K562 (cell line): ENCODE results near the gene ACTL8. TPM values are rescaled to one million over a fixed set of nuclear protein-coding genes. Genes with fewer than 3 reads are reported as not detected.

Experiments used
- ATAC-seq: fragments of 200-7000 bp; cut with Tn5 transposase; 3 replicates; pipeline ENCODE4 v1.9.1; 2020; ENCODE audit warnings: moderate library complexity
- Bru-seq: library from RNA; stranded (reverse); fragments of 400-500 nt; gene quantifications from one replicate; lab custom pipeline; 2021; lab: Mats Ljungman, UMichigan
- BruChase-seq, 2 experiments: library from RNA; stranded (reverse); fragments of 400-500 nt; gene quantifications; one replicate each; lab custom pipeline; 2021; lab: Mats Ljungman, UMichigan
- BruUV-seq: library from RNA; stranded (reverse); fragments of 400-500 nt; replicated peaks from 2 replicates; lab custom pipeline; 2021; lab: Mats Ljungman, UMichigan
- CTCF ChIA-PET: fragments of 300-600 bp; formaldehyde crosslinking; extraction: SDS; loops from one replicate; lab custom pipeline; 2021; ENCODE audit warnings: low intra/inter-chr PET ratio; lab: Yijun Ruan, JAX
- POLR2A ChIA-PET: fragments of 300-600, 350-650 bp; sonication (Branson Sonifier 250); formaldehyde crosslinking; extraction: SDS; loops from one replicate; lab custom pipeline; 2021; ENCODE audit warnings: antibody characterized with exemption, inconsistent platforms; lab: Yijun Ruan, JAX
- DNase-seq, 4 experiments: peaks; one replicate each; pipeline versions ENCODE4 v3.0.0 to v3.0.0-alpha.2; 2011 to 2018; ENCODE audit warnings: low spot score in 3 of 4, mixed read lengths in 3 of 4; ENCODE audit errors: extremely low read depth in 1 of 4
- FAIRE-seq: peaks from 2 replicates; lab custom pipeline; 2011; peaks lifted over from hg19 to GRCh38; lab: Jason Lieb, UNC
- H2AFZ ChIP-seq: 2 replicates; pipeline ENCODE4 v1.6.0; 2011; ENCODE audit warnings: low read depth, low read length, control low read depth, inconsistent platforms
- H3K27ac ChIP-seq: fragments of 200-600 bp; 3 replicates; pipeline ENCODE4 v1.8.0; 2011; ENCODE audit warnings: low read depth, mild to moderate bottlenecking, control low read depth, inconsistent platforms, low read length, moderate library complexity, mixed read lengths; ENCODE audit errors: extremely low read depth
- H3K27me3 ChIP-seq, 2 experiments: fragments of 300-600 bp in 1 of 2; 2 replicates in 1 of 2; 3 replicates in 1 of 2; pipeline versions ENCODE4 v1.6.0 to v1.8.0; 2011; ENCODE audit warnings: inconsistent platforms in 2 of 2, low read length in 2 of 2, mild to moderate bottlenecking in 1 of 2, mixed read lengths in 1 of 2, moderate library complexity in 1 of 2; ENCODE audit not compliant: control insufficient read depth in 2 of 2, insufficient read depth in 2 of 2
- H3K36me3 ChIP-seq: fragments of 300-600 bp; 3 replicates; pipeline ENCODE4 v1.8.0; 2011; ENCODE audit warnings: mild to moderate bottlenecking, low read length, inconsistent platforms; ENCODE audit not compliant: control insufficient read depth, insufficient read depth
- H3K4me1 ChIP-seq, 2 experiments: fragments of 200-600 bp in 1 of 2; replicated peaks in 1 of 2; 2 replicates in 1 of 2; 3 replicates in 1 of 2; pipeline versions ENCODE4 v1.5.1 to v1.8.0; 2011; ENCODE audit warnings: inconsistent platforms in 2 of 2, low read length in 2 of 2, mild to moderate bottlenecking in 1 of 2, mixed read lengths in 1 of 2, moderate library complexity in 1 of 2; ENCODE audit not compliant: control insufficient read depth in 2 of 2, insufficient read depth in 2 of 2
- H3K4me2 ChIP-seq: 2 replicates; pipeline ENCODE4 v1.6.1; 2011; ENCODE audit warnings: low read length, control low read depth, inconsistent platforms, mixed read lengths; ENCODE audit not compliant: insufficient read depth
- H3K4me3 ChIP-seq: fragments of 200-600 bp; sonication (generic), shearing (Covaris generic); 2 replicates; pipeline ENCODE4 v1.5.1; 2016; ENCODE audit warnings: control low read depth, inconsistent platforms
- H3K79me2 ChIP-seq: fragments of 200-600 bp; 3 replicates; pipeline ENCODE4 v1.8.0; 2011; ENCODE audit warnings: low read length, inconsistent platforms; ENCODE audit not compliant: control insufficient read depth, insufficient read depth
- H3K9ac ChIP-seq, 2 experiments: 2 replicates each; pipeline versions ENCODE4 v1.6.0 to v1.6.1; 2011; ENCODE audit warnings: low read depth in 2 of 2, low read length in 2 of 2, control low read depth in 1 of 2, inconsistent platforms in 1 of 2, mild to moderate bottlenecking in 1 of 2, mixed read lengths in 1 of 2; ENCODE audit not compliant: insufficient read depth in 1 of 2
- H3K9me1 ChIP-seq: one replicate; pipeline ENCODE4 v1.6.0; 2011; ENCODE audit warnings: inconsistent platforms, mild to moderate bottlenecking, low read length, moderate library complexity; ENCODE audit not compliant: control insufficient read depth, insufficient read depth
- H3K9me3 ChIP-seq: replicated peaks from 2 replicates; pipeline ENCODE4 v1.5.1; 2011; ENCODE audit warnings: low read depth, low read length, inconsistent platforms; ENCODE audit not compliant: control insufficient read depth, insufficient read depth
- H4K20me1 ChIP-seq: replicated peaks from 2 replicates; pipeline ENCODE4 v1.6.1; 2011; ENCODE audit warnings: low read length, inconsistent platforms, mixed read lengths; ENCODE audit not compliant: control insufficient read depth, insufficient read depth
- BRD4 ChIP-seq: fragments of 200-600 bp; sonication (generic); IDR thresholded peaks from 2 replicates; pipeline ENCODE4 v1.6.1; 2017; ENCODE audit warnings: inconsistent platforms
- CCNT2 ChIP-seq: IDR thresholded peaks from 2 replicates; pipeline ENCODE4 v1.6.1; 2011; ENCODE audit warnings: borderline replicate concordance, low read depth, mild to moderate bottlenecking, moderate library complexity, mixed read lengths, low read length; ENCODE audit not compliant: insufficient read length; ENCODE audit errors: extremely low read depth
- DACH1 ChIP-seq: fragments of 450-650 bp; IDR thresholded peaks from 2 replicates; pipeline ENCODE4 v1.6.1; 2018; ENCODE audit not compliant: partially characterized antibody
- DIDO1 ChIP-seq: fragments of 450-650 bp; IDR thresholded peaks from 2 replicates; pipeline ENCODE4 v1.6.1; 2016; ENCODE audit warnings: low read depth, missing biosample characterization, missing genetic modification characterization
- EZH2 ChIP-seq: IDR thresholded peaks from 2 replicates; pipeline ENCODE4 v1.6.1; 2012; ENCODE audit warnings: low read depth, mild to moderate bottlenecking, inconsistent platforms, low read length, borderline replicate concordance
- HDAC8 ChIP-seq: fragments of 450-650 bp; IDR thresholded peaks from 2 replicates; pipeline ENCODE4 v1.6.1; 2016; ENCODE audit warnings: mild to moderate bottlenecking, missing genetic modification characterization, moderate library complexity, missing compliant biosample characterization
- KLF13 ChIP-seq: fragments of 450-650 bp; IDR thresholded peaks from 2 replicates; pipeline ENCODE4 v1.6.1; 2016; ENCODE audit warnings: missing genetic modification characterization, low read depth, mild to moderate bottlenecking, missing compliant biosample characterization, moderate library complexity, borderline replicate concordance
- LCOR ChIP-seq: sonication (generic); formaldehyde crosslinking; IDR thresholded peaks from 2 replicates; pipeline ENCODE4 v1.8.0; 2022; ENCODE audit warnings: mild to moderate bottlenecking, missing genetic modification reagents
- MCM7 ChIP-seq, 2 experiments: fragments of 450-650 bp; IDR thresholded peaks; 2 replicates each; pipeline ENCODE4 v1.6.1; 2016 to 2018
- RHOXF2B ChIP-seq: fragments of 250-450 bp; sonication (Bioruptor Pico); conservative IDR thresholded peaks from 2 replicates; pipeline ENCODE4 v1.5.1; 2021
- SRSF1 ChIP-seq: fragments of 200-400 bp; formaldehyde crosslinking; IDR thresholded peaks from 2 replicates; pipeline ENCODE4 v1.6.1; 2017; ENCODE audit warnings: mild to moderate bottlenecking, low read depth, low read length, moderate library complexity
- SRSF3 ChIP-seq: fragments of 200-400 bp; formaldehyde crosslinking; IDR thresholded peaks from 2 replicates; pipeline ENCODE4 v1.6.1; 2016; ENCODE audit warnings: mild to moderate bottlenecking, low read length, moderate library complexity; ENCODE audit not compliant: insufficient read depth
- TAF7 ChIP-seq: fragments of 450-650 bp; IDR thresholded peaks from 2 replicates; pipeline ENCODE4 v1.6.1; 2016; ENCODE audit warnings: missing genetic modification characterization, missing compliant biosample characterization
- WGBS: fragments of 100-300 bp; shearing (Covaris generic); methylation state at CpG from one replicate; pipeline ENCODE4 v1.1.6; 2016; ENCODE audit warnings: low coverage, mixed read lengths; ENCODE audit not compliant: insufficient coverage; ENCODE audit errors: missing lambda C conversion rate; 5-methylcytosine and 5-hydroxymethylcytosine counted together
- in situ Hi-C: fragments of 300-500 bp; cut with MboI; formaldehyde crosslinking; loops from 4 replicates; pipeline ENCODE4 v1.15.0; 2018; ENCODE audit warnings: inconsistent platforms, mixed read lengths
- intact Hi-C: fragments of 100-400 bp; cut with micrococcal nuclease; formaldehyde crosslinking; loops from 2 replicates; pipeline ENCODE4 v1.14.2; 2022
- long read RNA-seq, 3 experiments: library from polyadenylated mRNA in 2 of 3; library from RNA in 1 of 3; unstranded in 2 of 3; stranded (forward) in 1 of 3; transcript quantifications; one replicate each; pipeline ENCODE4 v2.0.0, GENCODE V29; 2019 to 2022
- polyA minus RNA-seq, 3 experiments: library from RNA; depleted of rRNA, polyadenylated mRNA; stranded (reverse); fragments of >200 nt; gene quantifications; 2 replicates each; pipeline ENCODE4 v1.2.3, GENCODE V29; 2011
- polyA plus RNA-seq, 8 experiments: library from polyadenylated mRNA; depleted of rRNA in 4 of 8; stranded (reverse) in 5 of 8; unstranded in 3 of 8; fragments of >200 nt; fragmentation: Nextera tagmentation in 2 of 8; fragmentation: Illumina TruSeq in 1 of 8; extraction: Ambion mirVana in 2 of 8; extraction: Trizol in 1 of 8; gene quantifications; 2 replicates each; pipeline versions ENCODE4 v1.2.1 to v1.2.3, GENCODE V29; 2011 to 2014; ENCODE audit warnings: inconsistent platforms in 1 of 8, missing spikeins in 1 of 8
- total RNA-seq, 7 experiments: library from RNA; depleted of rRNA in 6 of 7; stranded (reverse); fragments of >200 nt in 6 of 7; fragmentation: Illumina TruSeq in 2 of 7; extraction: Trizol in 2 of 7; gene quantifications; 2 replicates each; pipeline versions ENCODE4 v1.2.1 to v1.2.3, GENCODE V29; 2011 to 2021; ENCODE audit warnings: low replicate concordance in 1 of 7
- TF ChIP-seq, protein P1 (sequence below): fragments of 450-650 bp; IDR thresholded peaks from 2 replicates; pipeline ENCODE4 v1.6.1; 2017; ENCODE audit warnings: mild to moderate bottlenecking, moderate library complexity
- TF ChIP-seq, protein P2 (sequence below), 2 experiments: IDR thresholded peaks; 2 replicates each; pipeline ENCODE4 v1.6.1; 2011; ENCODE audit warnings: borderline replicate concordance in 1 of 2, control low read depth in 1 of 2, low read depth in 1 of 2, low read length in 1 of 2, mild to moderate bottlenecking in 1 of 2, mixed read lengths in 1 of 2, moderate library complexity in 1 of 2; ENCODE audit not compliant: insufficient read depth in 1 of 2, insufficient read length in 1 of 2, poor library complexity in 1 of 2, severe bottlenecking in 1 of 2; ENCODE audit errors: extremely low read depth in 1 of 2

ACTL8 gene, protein sequence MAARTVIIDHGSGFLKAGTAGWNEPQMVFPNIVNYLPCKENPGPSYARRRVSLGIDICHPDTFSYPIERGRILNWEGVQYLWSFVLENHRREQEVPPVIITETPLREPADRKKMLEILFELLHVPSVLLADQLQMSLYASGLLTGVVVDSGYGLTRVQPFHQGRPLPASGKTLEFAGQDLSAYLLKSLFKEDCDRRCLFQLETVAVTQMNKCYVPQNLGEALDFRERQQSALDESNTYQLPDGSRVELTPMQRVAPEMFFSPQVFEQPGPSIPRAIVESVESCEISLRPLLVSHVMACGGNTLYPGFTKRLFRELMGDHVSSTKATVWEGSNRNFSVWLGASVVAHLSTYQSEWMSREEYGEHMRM
- total RNA-seq (2011; cell fraction: chromatin; rRNA removed; ENCODE audit: low replicate concordance), result not detected in 2 replicates
- not detected in 2 replicates for total RNA-seq (2011; cell fraction: nucleolus; rRNA removed)
- not detected in 2 replicates for total RNA-seq (2011; cell fraction: nucleoplasm; rRNA removed)
- total RNA-seq (2014; rRNA removed) (3.2 and 3.3 TPM in 2 replicates), total RNA-seq (2014; rRNA removed; fragmentation: Illumina TruSeq; extraction: Trizol) (1.1 and 1.2 TPM in 2 replicates), total RNA-seq (2015; rRNA removed; fragmentation: Illumina TruSeq; extraction: Trizol) (1.0 and 2.0 TPM in 2 replicates), total RNA-seq (2021) (2.1 and 2.7 TPM in 2 replicates), polyA plus RNA-seq (2011; rRNA removed) (0.57 and 0.88 TPM in 2 replicates), polyA plus RNA-seq (2014; fragmentation: Illumina TruSeq; extraction: Trizol) (1.6 and 3.3 TPM in 2 replicates), polyA plus RNA-seq (2014; fragmentation: Nextera tagmentation; extraction: Ambion mirVana) (under 1 TPM; 0.30 to 0.85 TPM), polyA plus RNA-seq (2014; rRNA removed) (2.5 and 3.0 TPM in 2 replicates), polyA minus RNA-seq (2011; rRNA and poly(A)+ RNA removed) (0.27 and 0.46 TPM in 2 replicates), Bru-seq, nascent RNA (percentile 34 among the genes with signal in this experiment), BruChase-seq, experiment 1, labeled RNA remaining after a 2-hour chase (percentile 18 among the genes with signal in this experiment), BruChase-seq, experiment 2, labeled RNA remaining after a 6-hour chase (percentile 8 among the genes with signal in this experiment)
- polyA plus RNA-seq (2011; cell fraction: cytosol; rRNA removed), result 0.83 and 1.3 TPM in 2 replicates
- polyA plus RNA-seq (2011; cell fraction: nucleus; rRNA removed), result 0.21 and 0.24 TPM in 2 replicates
- 0.91 and 1.8 TPM in 2 replicates for polyA plus RNA-seq (2012)
- 0.48 TPM in 1 of 2 replicates, not detected in the other for polyA minus RNA-seq (2011; cell fraction: cytosol; rRNA and poly(A)+ RNA removed)
- polyA minus RNA-seq (2011; cell fraction: nucleus; rRNA and poly(A)+ RNA removed), result 0.22 TPM in 1 of 2 replicates, not detected in the other
- long read RNA-seq, experiment 1, partial matches to known transcripts, result 0 of 3 reads
- long read RNA-seq, experiment 1, other reads (novel, unspliced or antisense), result 0 of 3 reads
- long read RNA-seq, experiment 2, partial matches to known transcripts, result 0 of 5 reads
- long read RNA-seq, experiment 2, other reads (novel, unspliced or antisense), result 2 of 5 reads
- long read RNA-seq, experiment 3, partial matches to known transcripts, result 0 of 3 reads
- long read RNA-seq, experiment 3, other reads (novel, unspliced or antisense), result 0 of 3 reads

DNA sequence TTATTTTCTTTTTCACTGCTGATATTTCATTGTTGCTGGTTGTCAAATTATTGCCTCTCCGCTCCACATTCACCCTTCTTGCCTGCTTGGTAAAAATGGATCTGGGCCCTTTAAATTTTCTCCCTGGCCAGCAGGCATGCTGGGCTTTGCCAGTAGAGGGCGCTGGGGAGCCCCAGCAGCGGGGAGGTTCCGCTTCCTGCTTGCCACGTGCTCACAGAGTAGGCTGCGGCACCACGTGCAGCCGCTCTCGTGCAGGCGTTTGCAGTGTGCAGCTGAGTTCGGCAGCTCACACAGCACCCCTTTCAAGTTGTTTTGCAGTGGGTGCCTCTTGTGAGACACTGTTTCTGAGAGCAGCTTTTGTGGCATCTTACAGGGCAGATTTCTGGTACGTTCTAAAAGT, at the start of gene ACTL8:
TSS of gene ACTL8 (plus strand) at position 214 of the 400 bp plus-strand sequence. CDS start 67,676 bp downstream, outside the sequence.
- Histone ChIP-seq H2AFZ (peak within 1 kb of the TSS; percentile 44; the same call in 1 of the 2 replicates), H3K27ac (no peak within 1 kb of the TSS), H3K4me2 (no peak within 1 kb of the TSS), H3K4me1 (peaks cover 0 to 3% of the 10 kb centered on the region in 2 experiments; a peak in 1 of 5 replicates), H3K9ac (no peak within 1 kb of the TSS), H3K9me3 (peaks cover 2% of the 10 kb centered on the region), H3K9me1 (no peaks in the 10 kb centered on the region), H4K20me1 (no peaks in the 10 kb centered on the region), H3K36me3 (no peaks in the 10 kb centered on the region), H3K79me2 (no peaks in the 10 kb centered on the region), H3K4me3 (no peak within 1 kb of the TSS), H3K27me3 (no peaks in the 10 kb centered on the region)
- ATAC-seq (peak; percentile 66), FAIRE-seq (no peak), DNase-seq (peak; percentile 48 to 74 (median 68))
- CTCF ChIA-PET, result no interaction called here
- POLR2A ChIA-PET, result no interaction called here
- intact Hi-C loops (no loop called here), in situ Hi-C loops (no loop called here)
- WGBS, result 10% methylated on average over 12 of the region's 12 CpGs
- BruUV-seq, result no TSS peak
- no peak for TF ChIP-seq DIDO1 (tag)
- TF ChIP-seq, protein P1, sequence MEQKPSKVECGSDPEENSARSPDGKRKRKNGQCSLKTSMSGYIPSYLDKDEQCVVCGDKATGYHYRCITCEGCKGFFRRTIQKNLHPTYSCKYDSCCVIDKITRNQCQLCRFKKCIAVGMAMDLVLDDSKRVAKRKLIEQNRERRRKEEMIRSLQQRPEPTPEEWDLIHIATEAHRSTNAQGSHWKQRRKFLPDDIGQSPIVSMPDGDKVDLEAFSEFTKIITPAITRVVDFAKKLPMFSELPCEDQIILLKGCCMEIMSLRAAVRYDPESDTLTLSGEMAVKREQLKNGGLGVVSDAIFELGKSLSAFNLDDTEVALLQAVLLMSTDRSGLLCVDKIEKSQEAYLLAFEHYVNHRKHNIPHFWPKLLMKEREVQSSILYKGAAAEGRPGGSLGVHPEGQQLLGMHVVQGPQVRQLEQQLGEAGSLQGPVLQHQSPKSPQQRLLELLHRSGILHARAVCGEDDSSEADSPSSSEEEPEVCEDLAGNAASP, result no peak
- TF ChIP-seq, protein P2, sequence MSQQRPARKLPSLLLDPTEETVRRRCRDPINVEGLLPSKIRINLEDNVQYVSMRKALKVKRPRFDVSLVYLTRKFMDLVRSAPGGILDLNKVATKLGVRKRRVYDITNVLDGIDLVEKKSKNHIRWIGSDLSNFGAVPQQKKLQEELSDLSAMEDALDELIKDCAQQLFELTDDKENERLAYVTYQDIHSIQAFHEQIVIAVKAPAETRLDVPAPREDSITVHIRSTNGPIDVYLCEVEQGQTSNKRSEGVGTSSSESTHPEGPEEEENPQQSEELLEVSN (IDR thresholded peaks at IDR 0.05; ENCODE audit: borderline replicate concordance in 1 of 2, extremely low read depth in 1 of 2, insufficient read depth in 1 of 2, insufficient read length in 1 of 2, low read depth in 1 of 2, low read length in 1 of 2, poor library complexity in 1 of 2, severe bottlenecking in 1 of 2), result peak; percentile 82 to 95
- TF ChIP-seq EZH2, result no peak
- TF ChIP-seq CCNT2, result no peak
- no peak for TF ChIP-seq MCM7 (IDR thresholded peaks at IDR 0.05)
- no peak for TF ChIP-seq HDAC8
- no peak for TF ChIP-seq KLF13 (tag)
- TF ChIP-seq SRSF3, result no peak
- TF ChIP-seq DACH1, result no peak
- TF ChIP-seq SRSF1, result no peak
- no peak for TF ChIP-seq RHOXF2B (CRISPR knock-in tag)
- TF ChIP-seq TAF7 (tag), result no peak
- TF ChIP-seq BRD4, result no peak
- no peak for TF ChIP-seq LCOR (CRISPR knock-in tag)
